Lower lobe of right lung (tissue), 2 donors: Measurements from ENCODE around the gene CCR5AS.
A peak's percentile ranks its signal among the peaks of the same experiment; 100 is the strongest.
"Not testable (repeated sequence)": the region's sequence is repeated elsewhere in the genome, so short reads cannot be mapped to it uniquely, and the experiment has no call there.

Source experiments
- ATAC-seq, 2 donors: fragments of 200-7000 bp; cut with Tn5 transposase; one replicate each; pipeline ENCODE4 v1.9.1; 2020 to 2022; ENCODE audit warnings: mild to moderate bottlenecking in 2 of 2, moderate library complexity in 2 of 2
- DNase-seq: peaks from one replicate; pipeline ENCODE4 v3.0.0-alpha.2; 2020
- H3K27ac ChIP-seq: fragments of 200-600 bp; one replicate; pipeline ENCODE4 v1.8.0; 2022
- H3K27me3 ChIP-seq: fragments of 200-600 bp; one replicate; pipeline ENCODE4 v1.8.0; 2022; ENCODE audit warnings: low read depth
- H3K36me3 ChIP-seq: fragments of 200-600 bp; one replicate; pipeline ENCODE4 v1.8.0; 2022; ENCODE audit warnings: mild to moderate bottlenecking
- H3K4me1 ChIP-seq: fragments of 200-600 bp; one replicate; pipeline ENCODE4 v1.8.0; 2022
- H3K4me3 ChIP-seq: fragments of 200-600 bp; one replicate; pipeline ENCODE4 v1.8.0; 2022; ENCODE audit warnings: mild to moderate bottlenecking
- H3K9me3 ChIP-seq: fragments of 200-600 bp; one replicate; pipeline ENCODE4 v1.8.0; 2022
- intact Hi-C: fragments of 100-400 bp; cut with DNase I; formaldehyde crosslinking; loops from one replicate; pipeline ENCODE4 v1.11.0; 2022
- TF ChIP-seq, protein P1 (sequence below): fragments of 200-600 bp; IDR thresholded peaks from one replicate; pipeline ENCODE4 v1.8.0; 2022; ENCODE audit warnings: antibody characterized with exemption, mild to moderate bottlenecking
- donor health status: DM: no; HTN: yes; CAD: no; lungs with severe emphysema.

CCR5AS gene

DNA sequence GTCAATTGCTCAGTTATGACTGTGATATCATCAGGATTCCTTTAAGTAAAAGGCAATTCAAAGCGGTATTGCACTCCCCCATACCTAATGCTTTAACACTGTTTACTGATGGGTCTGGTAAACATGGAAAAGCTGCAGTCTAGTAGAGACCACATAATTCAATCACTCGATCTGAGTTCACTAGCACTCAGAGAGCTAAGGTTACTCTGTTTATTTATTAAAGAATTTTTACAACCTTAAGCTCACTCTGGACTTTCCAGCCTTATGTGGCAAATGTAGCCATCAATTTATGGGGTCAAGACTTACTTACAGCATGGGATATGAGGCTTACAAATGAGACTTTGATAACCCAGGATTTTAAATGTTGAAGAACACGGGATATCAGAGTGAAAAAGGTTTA lies 71.3 kb downstream of the CCR5AS start:
- ATAC-seq: no peak
- TF ChIP-seq, protein P1, sequence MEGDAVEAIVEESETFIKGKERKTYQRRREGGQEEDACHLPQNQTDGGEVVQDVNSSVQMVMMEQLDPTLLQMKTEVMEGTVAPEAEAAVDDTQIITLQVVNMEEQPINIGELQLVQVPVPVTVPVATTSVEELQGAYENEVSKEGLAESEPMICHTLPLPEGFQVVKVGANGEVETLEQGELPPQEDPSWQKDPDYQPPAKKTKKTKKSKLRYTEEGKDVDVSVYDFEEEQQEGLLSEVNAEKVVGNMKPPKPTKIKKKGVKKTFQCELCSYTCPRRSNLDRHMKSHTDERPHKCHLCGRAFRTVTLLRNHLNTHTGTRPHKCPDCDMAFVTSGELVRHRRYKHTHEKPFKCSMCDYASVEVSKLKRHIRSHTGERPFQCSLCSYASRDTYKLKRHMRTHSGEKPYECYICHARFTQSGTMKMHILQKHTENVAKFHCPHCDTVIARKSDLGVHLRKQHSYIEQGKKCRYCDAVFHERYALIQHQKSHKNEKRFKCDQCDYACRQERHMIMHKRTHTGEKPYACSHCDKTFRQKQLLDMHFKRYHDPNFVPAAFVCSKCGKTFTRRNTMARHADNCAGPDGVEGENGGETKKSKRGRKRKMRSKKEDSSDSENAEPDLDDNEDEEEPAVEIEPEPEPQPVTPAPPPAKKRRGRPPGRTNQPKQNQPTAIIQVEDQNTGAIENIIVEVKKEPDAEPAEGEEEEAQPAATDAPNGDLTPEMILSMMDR: no peak
- DNase-seq: no peak

DNA sequence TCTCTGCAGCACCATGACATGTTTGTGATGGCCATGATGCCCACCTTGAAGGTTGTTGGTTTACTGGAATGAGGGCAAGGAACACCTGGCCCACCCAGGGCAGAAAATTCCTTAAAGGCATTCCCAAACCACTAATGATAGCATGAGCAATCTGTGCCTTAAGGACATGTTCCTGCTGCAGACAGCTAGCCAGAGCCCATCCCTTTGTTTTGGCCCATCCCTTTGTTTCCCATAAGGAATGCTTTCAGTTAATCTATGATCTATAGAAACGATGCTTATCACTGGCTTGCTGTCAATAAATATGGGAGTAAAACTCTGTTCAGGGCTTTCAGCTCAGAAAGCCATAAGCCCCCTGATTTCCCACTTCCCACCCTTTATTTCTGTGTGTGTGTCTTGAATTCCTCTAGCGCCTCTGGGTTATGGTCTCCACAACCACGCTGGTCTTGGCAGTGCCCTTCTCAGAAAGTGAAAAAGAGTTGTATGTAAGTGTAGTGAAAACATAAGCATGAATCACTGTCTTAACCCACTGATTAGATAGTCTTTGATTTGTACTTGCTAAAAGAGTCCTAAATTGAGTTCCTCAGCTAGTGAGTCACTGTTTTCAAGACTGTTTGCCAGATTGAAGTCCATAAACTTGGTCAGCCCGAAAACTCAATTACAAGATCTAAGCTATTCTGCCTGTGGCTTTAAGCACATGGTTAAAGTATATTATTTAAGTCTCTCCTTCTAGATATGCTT lies 72.0 kb downstream of the CCR5AS start:
- DNase-seq: no peak
- Histone ChIP-seq H3K9me3 (peaks cover 7% of the 10 kb centered on the region), H3K27ac (no peak overlapping the region), H3K4me3 (no peak overlapping the region), H3K4me1 (no peaks in the 10 kb centered on the region), H3K27me3 (no peaks in the 10 kb centered on the region), H3K36me3 (no peaks in the 10 kb centered on the region)
- TF ChIP-seq, protein P1: no peak
- no peak for ATAC-seq
- intact Hi-C loops: no loop called here

More for the DNA sequence above, 71.3 kb downstream of the CCR5AS start:
- peaks cover 7% of the 10 kb centered on the region for H3K9me3 ChIP-seq
- H3K36me3 ChIP-seq: no peaks in the 10 kb centered on the region
- no peaks in the 10 kb centered on the region for H3K4me1 ChIP-seq
- H3K27ac ChIP-seq: no peak overlapping the region
- no peak overlapping the region for H3K4me3 ChIP-seq
- no peaks in the 10 kb centered on the region for H3K27me3 ChIP-seq
- intact Hi-C loops: no loop called here

DNA sequence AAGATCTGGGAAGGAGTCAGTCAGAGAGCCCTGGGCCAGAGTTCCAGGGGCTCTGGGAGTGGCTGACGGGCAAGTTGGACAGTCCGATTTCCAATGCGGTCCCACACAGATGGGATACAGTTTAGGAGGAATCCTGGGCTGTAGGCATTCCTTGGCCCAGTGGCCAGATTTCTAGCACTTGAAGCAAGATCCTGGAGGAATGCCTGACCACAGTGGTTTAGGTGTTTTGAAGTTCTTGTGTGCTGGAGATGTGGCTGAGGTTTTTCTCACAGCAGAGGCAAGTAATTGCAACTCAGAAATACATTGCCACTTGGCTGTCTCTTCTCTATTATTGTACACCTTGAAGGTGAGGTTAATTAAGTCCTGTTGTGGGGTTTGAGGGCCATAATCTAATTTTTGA lies 76.2 kb downstream of the CCR5AS start:
- H3K36me3 ChIP-seq, H3K27ac ChIP-seq, H3K4me3 ChIP-seq, H3K4me1 ChIP-seq, ATAC-seq, intact Hi-C loops, DNase-seq, H3K27me3 ChIP-seq, H3K9me3 ChIP-seq: not testable (repeated sequence)

DNA sequence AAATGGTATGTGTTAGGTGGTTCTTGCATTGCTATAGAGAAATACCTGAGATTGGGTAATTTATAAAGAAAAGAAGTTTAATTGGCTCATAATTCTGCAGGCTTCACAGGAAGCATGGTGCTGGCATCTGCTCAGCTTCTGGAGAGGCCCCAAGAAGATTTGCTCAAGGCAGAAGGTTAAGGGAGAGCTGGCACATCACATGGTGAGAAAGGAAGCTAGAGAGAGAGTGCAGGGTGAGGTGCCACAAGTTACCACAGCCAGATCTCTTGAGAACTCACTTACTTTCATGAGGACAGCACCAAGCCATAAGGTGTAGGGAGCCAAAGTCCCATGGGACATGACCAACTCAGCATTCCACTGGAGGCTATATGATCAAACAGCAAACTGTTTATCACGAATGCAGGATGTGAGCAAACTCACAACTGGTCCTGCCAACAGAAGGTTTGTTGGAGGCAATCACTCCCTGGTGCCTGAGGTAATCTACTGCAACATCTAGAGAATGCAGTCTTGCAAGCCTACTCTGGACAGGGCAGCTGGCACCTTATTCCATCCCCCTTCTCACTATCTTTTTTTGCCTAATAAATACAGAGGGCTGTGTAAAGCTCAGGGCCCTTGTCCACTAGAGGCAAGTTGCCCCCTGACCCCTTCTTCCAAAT lies 81.1 kb downstream of the CCR5AS start:
- no peak for ATAC-seq
- H3K9me3 ChIP-seq: no peaks in the 10 kb centered on the region
- no peaks in the 10 kb centered on the region for H3K27me3 ChIP-seq

DNA sequence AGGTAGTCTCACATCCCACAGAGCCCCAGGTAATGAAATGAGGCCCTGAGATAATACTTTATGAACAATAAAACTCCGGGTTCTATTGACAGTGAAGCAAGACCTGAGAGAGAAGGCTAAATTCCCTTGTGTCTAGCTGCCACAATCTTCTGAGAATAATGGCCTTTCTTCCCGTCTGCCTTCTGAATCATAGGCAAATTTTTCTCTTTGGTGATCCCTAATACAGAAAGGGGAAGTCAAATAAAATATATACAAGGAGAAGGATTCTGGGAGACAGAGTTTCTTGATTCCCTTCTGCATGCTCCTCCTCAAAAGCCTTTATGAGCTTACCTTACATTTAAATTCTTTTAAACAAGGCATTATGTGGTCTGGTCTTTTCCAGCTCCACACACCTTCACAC lies 82.8 kb downstream of the CCR5AS start:
- intact Hi-C loops: no loop called here
- H3K27ac ChIP-seq: no peak overlapping the region
- DNase-seq (no peak), ATAC-seq (no peak)
- no peaks in the 10 kb centered on the region for H3K27me3 ChIP-seq
- no peaks in the 10 kb centered on the region for H3K4me1 ChIP-seq
- no peak overlapping the region for H3K4me3 ChIP-seq
- no peaks in the 10 kb centered on the region for H3K36me3 ChIP-seq
- TF ChIP-seq, protein P1: no peak
- no peaks in the 10 kb centered on the region for H3K9me3 ChIP-seq

More for the DNA sequence above, 81.1 kb downstream of the CCR5AS start:
- H3K4me3 ChIP-seq: no peak overlapping the region
- no peak for DNase-seq
- no peaks in the 10 kb centered on the region for H3K36me3 ChIP-seq
- no peaks in the 10 kb centered on the region for H3K4me1 ChIP-seq
- TF ChIP-seq, protein P1: no peak
- intact Hi-C loops: no loop called here
- no peak overlapping the region for H3K27ac ChIP-seq

DNA sequence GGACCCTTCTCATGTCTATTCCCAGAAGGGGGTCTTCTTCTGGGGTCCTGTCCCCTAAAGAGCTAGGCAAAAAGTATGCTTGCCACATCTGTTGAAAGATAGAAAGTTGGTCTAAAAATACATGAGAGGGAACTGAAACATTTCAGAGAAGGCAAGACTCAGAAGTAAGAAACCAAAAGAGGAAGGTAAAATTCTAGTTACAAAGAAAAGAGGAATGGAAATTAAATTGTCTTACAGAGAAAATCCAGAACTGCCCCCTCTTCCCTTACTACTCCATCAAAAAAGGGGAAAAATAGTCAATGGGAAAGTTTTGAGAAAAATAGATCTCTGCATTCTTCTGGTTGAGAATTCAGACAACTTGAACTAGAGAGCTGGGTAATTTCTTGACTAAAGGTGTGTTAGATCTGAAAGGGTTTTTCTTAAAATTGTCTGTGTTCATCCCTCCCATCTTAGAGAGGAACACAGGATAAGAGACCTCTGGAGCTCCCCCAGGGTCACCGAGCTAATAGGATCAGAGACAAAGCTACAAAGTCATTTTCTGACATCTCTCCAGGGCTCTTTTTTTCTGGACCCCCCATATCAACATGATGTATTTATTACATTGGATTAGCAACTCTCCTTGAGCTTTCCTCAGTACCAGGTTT lies 85.3 kb downstream of the CCR5AS start:
- intact Hi-C loops: no loop called here
- no peak overlapping the region for H3K27ac ChIP-seq
- TF ChIP-seq, protein P1: no peak

More for the DNA sequence above, 85.3 kb downstream of the CCR5AS start:
- Histone ChIP-seq H3K9me3 (no peaks in the 10 kb centered on the region), H3K4me3 (no peak overlapping the region), H3K36me3 (no peaks in the 10 kb centered on the region), H3K27me3 (no peaks in the 10 kb centered on the region), H3K4me1 (peaks cover under 1% of the 10 kb centered on the region)
- ATAC-seq: peak in 1 of 2 donors; percentile 9
- no peak for DNase-seq
